NCI-H2227 treated with DMSO at 0.1 percent for 48 hours (cell line): ENCODE measurements around the gene FAM184B.
"Not testable (repeated sequence)": the region's sequence is repeated elsewhere in the genome, so short reads cannot be mapped to it uniquely, and the experiment has no call there.

ENCODE experiments used
- DNase-seq: peaks from one replicate; lab custom pipeline; 2025; lab: John Stamatoyannopoulos, UW

FAM184B gene

DNA sequence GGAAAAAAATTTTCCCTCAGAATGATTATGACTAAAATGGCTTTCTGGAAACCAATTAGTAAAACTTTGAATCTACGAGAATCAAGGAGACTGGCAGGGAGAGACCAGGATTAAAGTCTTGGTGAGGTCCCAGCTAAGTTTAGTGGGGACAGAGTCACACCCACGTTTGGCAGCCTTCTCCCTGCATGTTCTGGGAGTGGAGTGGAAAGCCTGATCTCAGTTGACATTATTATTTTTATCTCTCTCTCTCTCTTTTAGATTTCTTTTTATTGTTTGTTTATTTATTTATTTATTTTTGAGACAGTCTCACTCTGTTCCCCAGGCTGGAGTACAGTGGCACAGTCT is 99.2 kb downstream of the FAM184B start:
- no peak for DNase-seq

DNA sequence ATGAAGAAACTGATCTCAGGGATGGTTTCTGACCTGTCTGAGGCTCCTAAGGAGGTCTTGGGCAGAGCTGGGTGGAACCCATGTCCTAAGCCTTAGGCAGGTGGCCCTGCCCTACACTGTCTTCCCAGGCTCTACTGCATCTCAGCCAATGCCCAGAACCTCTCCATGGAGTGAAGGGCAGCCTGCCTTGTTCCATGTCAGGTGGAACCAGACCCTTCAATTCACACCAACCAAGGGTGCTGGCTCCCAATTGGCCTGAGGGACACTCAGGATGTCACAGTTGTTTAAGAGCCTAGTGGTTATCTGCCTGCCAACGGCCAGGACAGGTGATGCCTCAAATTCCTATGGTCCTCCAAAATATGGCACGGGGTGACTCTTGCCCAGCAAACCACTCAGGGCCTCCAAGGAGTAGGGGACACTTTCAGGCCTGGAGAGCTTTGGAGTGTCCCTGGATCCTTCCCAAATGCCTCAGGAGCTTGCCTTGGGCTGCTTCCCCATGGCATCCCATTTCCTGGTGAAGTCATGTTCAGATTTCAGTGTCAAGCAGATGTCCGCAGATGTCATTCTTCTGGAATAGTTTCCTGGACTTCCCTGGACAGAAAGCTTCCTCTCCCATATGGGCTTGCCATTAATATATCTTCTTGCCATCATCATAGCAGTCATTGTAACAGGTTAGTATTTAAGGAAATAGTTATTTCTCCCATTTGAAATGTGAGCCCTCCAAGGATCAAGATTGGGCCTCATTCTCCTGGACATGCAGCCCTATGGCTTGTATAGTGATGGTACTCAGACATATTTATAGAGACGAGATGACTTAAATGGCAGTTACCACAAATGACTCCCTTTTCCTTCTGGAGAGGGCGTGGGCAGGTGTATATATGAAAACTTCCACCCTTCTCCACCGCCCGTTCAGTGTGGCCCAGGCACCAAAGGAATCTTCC is 99.9 kb downstream of the FAM184B start:
- no peak for DNase-seq

- no peak for DNase-seq
Observed at GRCh38 chr4:17680559-17681280, 100.7 kb downstream of the FAM184B start.

DNA sequence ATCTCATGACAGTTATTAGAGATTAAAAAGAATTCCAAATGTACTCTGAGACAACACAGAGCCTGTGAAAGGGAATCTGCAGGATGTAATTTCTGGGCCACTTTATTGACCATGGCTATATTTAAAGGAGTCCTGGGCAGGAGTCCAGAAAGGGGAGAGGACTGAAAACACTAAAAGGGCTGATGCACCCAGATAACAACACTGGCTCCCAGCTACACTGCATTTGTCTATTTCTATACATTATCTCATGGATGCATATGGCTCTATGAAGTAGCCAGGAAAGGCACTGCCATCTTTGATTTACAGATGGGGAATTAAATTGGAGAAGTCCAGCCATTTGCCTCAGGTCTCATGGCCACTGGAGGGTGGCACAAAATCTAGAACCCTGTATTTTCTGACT is 111.0 kb downstream of the FAM184B start:
- DNase-seq = no peak

DNA sequence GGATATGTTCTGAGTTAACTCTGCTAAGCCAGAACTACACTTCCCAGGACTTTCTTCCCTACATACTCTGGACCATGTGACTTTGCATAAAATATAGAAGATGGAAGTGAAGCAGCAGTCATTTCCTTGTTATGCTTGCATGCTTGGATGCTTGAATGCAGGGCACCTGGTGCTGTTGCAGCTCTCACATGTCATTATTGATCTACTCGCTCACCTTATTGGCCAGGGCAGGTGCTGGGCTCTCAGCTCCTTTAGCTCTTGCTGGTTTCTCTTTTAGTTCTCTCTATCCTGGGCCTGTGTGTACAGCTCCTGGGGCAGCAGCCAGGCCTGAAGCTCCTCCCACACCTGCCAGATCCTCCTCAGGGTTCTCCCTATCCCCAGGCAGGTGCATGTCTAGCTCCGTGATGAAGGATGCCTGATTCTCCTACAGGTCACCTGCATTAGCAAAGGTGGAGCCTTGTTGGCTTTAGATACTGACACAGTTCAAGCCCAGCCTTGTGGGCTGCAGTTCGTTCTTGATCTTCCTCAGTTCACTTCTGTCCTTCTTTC is 113.7 kb downstream of the FAM184B start:
- no peak for DNase-seq

DNA sequence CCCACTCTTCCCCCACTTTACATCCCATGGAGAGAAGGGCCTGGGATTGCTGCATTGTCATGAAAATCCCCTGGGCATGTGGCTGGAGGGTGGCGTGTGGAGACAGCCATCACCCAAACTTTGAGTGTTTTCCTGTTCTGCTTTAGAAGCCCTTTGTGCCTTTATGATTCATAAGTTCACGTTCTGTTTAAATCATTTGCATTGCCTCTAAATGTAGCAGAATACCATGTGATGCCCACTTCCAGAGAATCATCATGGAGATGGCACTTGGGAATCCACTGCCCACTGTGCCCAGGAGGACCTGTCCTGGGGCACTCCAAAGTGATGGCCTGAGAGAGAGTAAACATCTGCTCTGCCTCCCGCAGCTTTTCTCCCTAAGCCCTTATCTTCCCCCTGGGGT is 114.2 kb downstream of the FAM184B start:
- DNase-seq = no peak

DNA sequence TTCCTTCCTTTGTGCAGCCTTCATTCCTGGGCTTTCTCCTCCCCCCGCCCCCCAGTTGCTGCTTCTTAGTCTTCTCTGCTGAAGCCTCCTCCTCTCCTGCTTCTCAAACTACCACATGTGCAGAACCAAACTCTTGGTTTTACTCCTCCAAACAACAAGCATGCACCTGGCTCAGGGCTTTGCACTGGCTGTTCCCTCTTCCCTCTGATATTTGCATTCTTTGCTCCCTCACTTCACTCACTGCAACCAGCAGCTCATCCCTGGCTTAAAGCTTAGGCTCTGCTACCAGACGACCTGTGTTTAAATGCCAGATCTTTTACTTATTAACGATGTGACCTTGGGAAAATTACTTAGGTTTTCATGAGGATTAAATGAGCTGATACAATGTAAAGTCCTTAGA is 115.6 kb downstream of the FAM184B start:
- no peak for DNase-seq

GRCh38 chr4:17665346-17665745 is 116.1 kb downstream of the FAM184B start:
- no peak for DNase-seq

GRCh38 chr4:17664755-17665154 is 116.7 kb downstream of the FAM184B start:
- no peak for DNase-seq

DNA sequence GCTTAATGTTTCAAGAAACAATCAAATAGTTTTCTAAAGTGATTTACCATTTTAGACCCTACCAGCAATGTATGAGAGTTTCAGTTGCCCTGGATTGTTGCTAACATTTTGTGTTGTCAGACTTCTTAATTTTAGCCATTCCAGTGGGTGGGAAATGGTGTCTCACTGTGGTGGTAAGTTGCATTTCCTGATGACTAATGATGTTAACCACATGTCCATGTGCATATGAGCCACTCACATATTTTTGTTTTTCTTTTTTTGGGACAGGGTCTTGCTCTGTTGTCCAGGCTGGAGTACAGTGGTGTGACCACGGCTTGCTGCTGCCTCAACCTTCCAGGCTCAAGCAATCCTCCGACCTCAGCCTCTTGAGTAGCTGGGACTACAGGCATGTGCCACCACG is 118.7 kb downstream of the FAM184B start:
- no peak for DNase-seq

GRCh38 chr4:17659196-17659595 is 122.2 kb downstream of the FAM184B start:
- DNase-seq = not testable (repeated sequence)

DNA sequence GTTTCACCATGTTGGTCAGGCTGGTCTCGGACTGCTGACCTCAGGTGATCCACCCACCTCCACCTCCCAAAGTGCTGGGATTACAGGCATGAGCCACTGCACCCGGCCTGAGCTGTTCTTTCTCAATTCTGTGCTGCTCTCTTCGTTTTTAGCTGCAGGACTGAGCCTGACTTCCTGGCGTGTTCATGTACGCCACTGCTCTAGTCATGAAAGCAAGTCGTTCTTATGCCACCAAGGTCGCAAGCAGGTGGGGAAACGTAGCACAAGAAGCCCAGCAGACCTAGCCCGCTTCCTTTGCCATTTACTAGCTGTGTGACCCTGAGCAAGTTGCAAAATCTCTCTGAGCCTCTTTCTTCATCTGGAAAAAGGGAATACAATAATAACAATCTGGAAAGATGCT is 123.6 kb downstream of the FAM184B start:
- no peak for DNase-seq

DNA sequence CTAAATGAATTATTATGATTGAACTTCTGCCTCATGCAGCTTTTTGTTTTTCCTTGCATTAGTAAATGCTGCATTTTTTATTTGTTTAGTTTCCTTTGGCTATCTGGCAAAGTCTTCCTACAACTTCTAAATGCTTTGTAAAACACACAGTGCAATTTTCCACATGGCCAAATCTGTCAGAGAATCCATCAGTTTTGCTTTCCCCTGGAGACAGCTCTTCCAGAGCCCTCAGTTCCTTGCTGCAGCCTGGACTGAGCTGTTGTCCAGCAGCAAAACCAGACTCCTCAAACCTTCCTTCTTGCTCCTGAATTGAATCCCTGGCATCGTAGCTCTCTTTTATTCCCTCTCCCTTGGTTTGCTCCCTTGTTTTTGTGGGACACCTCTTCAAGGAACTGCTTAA is 124.3 kb downstream of the FAM184B start:
- DNase-seq = no peak

DNA sequence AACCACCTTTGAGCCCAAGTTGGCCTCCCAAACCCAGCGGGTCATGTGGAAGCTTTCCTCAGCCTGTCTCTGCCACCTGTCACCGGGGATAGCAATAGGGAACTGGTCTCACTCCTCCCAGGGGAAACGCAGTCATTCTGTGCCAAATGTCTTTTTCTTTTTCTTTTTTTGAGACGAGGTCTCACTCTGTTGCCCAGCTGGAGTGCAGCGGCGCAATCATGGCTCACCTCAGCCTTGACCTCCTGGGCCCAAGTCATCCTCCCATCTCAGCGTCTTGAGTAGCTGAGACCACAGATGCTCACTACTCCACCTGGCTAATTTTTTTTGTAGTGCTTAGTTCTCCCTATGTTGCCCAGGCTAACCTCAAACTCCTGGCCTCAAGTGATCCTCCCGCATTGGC is 126.7 kb downstream of the FAM184B start:
- no peak for DNase-seq

DNA sequence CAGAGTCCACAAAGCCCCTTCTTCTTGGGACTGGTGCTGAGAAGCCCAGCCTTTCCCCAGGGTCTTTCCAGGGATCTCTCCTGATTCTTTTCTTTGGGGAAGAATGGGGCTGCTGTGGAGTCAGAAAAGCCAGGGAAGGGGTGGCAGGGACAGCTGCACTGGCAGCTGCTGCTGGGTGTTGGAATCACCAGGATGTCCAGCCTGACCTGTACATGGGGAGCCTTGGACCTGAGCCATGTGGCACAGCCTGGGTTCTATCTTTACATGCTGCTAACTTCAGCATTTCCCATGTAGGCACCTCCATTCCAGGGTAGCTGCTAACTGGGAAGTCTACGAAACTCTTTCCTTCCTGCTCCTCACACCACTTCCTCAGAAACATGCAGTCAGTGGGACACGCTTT is 131.0 kb downstream of the FAM184B start:
- DNase-seq = no peak

- DNase-seq = no peak
Observed at GRCh38 chr4:17647927-17648326, 133.5 kb downstream of the FAM184B start.

GRCh38 chr4:17647176-17647806 is 134.1 kb downstream of the FAM184B start:
- no peak for DNase-seq

DNA sequence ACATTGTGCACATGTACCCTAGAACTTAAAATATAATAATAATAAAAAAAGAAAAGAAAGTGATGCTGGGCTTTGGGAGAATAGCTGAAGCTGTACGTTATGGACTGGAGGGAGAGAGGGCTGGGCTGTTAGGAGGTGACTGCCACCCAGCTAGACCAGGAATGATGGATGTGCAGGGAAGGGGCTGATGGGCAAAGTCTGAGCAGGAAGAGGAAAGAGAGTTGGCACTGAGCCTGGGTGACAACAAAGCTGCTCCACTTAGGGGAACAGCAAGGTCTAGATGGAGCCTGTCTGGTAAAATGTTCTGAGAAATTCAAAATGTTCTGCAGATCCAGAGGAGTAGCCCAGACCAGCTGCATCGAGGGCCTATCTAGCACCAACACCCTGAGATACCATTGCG is 134.7 kb downstream of the FAM184B start:
- DNase-seq = no peak

DNA sequence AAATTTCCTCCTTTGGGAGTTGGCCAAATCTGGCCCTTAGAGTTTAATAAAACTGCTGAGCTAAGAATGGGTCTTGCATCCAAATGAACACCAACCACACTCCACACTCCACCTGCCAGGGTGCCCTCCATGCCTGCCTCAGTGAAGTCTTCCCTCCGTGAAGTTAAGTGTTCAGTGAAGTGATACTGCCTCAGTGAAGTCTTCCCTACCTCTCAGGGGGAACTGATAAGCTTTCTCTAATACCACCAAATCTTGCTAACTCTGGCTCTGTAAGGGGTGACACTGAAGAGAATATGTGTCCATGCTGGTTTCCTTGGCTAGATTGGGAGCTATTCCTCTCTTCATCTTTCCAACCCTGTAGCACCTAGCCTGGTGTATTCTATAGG is 139.0 kb downstream of the FAM184B start:
- DNase-seq = no peak

- DNase-seq = no peak
Observed at GRCh38 chr4:17639136-17639535, 142.3 kb downstream of the FAM184B start.

DNA sequence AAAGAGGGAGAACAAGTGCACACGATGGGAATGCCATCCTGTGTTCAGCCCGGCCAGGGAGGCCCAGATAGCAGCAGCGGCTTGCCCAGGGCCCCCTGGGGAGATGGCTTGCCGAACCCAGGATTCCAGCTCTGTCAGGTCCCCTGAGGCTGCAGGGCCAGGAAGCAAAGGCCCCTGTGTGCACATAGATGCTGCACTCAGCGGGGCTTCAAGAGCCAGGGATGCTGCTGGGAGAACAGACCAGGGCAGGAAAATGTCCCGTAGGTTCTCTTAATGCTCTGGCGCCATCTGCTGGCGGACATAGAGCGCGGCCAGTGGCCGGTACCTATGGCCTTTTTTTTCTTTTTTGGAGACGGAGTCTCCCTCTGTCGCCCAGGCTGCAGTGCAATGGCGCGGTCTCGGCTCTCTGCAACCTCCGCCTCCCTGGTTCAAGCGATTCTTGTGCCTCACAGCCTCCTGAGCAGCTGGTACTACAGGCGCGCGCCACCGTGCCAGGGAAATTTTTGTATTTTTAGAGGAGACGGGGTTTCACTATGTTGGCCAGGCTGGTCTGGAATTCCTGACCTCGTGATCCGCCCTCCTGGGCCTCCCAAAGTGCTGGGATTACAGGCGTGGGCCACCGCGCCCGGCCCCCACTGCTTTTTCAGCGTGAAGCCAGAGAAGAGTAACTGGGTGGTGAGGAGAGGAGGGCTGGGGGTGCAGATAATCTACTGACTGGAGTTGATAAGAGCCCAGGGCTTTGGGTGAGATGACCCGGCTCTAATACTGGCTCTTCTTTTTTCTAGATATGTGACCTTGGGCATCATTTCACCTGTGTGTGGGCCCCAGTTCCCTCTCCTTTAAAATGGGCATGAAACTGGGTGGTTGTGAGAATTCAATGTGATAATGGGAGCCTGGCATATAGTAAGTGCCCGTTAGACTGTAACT is 144.5 kb downstream of the FAM184B start:
- DNase-seq = peak; percentile 33

GRCh38 chr4:17636341-17636695 is 145.1 kb downstream of the FAM184B start:
- no peak for DNase-seq
